ENCODE results near the gene TAS2R60.

DNA sequence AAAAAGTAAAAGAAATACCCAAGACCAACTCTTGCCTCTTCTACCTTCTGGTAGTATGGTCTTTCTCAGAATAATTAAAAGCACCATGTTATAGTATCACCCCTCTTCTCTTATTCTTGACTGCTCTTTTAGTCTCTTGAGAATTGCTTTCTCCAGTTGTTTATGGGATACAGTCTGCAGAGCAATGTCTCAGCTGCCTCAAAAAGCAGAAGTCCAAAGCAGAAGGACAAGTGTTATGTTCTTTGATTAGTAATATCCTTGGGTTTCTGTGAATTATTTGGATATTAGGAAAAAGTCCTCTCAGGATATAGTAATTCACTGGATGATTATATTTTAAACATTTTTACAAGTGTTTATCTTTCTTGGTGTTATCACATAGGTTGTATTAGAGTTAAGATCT lies 41.8 kb downstream of the TAS2R60 start:
- TF ChIP-seq, protein P1, sequence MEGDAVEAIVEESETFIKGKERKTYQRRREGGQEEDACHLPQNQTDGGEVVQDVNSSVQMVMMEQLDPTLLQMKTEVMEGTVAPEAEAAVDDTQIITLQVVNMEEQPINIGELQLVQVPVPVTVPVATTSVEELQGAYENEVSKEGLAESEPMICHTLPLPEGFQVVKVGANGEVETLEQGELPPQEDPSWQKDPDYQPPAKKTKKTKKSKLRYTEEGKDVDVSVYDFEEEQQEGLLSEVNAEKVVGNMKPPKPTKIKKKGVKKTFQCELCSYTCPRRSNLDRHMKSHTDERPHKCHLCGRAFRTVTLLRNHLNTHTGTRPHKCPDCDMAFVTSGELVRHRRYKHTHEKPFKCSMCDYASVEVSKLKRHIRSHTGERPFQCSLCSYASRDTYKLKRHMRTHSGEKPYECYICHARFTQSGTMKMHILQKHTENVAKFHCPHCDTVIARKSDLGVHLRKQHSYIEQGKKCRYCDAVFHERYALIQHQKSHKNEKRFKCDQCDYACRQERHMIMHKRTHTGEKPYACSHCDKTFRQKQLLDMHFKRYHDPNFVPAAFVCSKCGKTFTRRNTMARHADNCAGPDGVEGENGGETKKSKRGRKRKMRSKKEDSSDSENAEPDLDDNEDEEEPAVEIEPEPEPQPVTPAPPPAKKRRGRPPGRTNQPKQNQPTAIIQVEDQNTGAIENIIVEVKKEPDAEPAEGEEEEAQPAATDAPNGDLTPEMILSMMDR (IDR thresholded peaks at IDR 0.05): no peak
- TF ChIP-seq EP300 (IDR thresholded peaks at IDR 0.05) (no peak), POLR2A (IDR thresholded peaks at IDR 0.05; ENCODE audit: low read depth) (no peak)

Data from esophagus muscularis mucosa (tissue), 4 donors.